ENCODE data around the gene PLCH2.

The PLCH2 gene

GRCh38 chr1:2517966-2518365, 41.9 kb downstream of the PLCH2 start:
- no peak for DNase-seq

GRCh38 chr1:2518528-2518927, 42.4 kb downstream of the PLCH2 start:
- no peak for DNase-seq

- DNase-seq, result no peak
Observed at GRCh38 chr1:2519029-2519685, 43.1 kb downstream of the PLCH2 start.

- DNase-seq, result no peak
Observed at GRCh38 chr1:2519729-2520128, 43.6 kb downstream of the PLCH2 start.

- DNase-seq, result no peak
Observed at GRCh38 chr1:2520206-2520605, 44.1 kb downstream of the PLCH2 start.

GRCh38 chr1:2520806-2521205, 44.7 kb downstream of the PLCH2 start:
- DNase-seq, result no peak

- no peak for DNase-seq
Observed at GRCh38 chr1:2522230-2522629, 46.1 kb downstream of the PLCH2 start.

- DNase-seq, result no peak
Observed at GRCh38 chr1:2523191-2523890, 47.3 kb downstream of the PLCH2 start.

- DNase-seq, result no peak
Observed at GRCh38 chr1:2523891-2524609, 48.0 kb downstream of the PLCH2 start.

- no peak for DNase-seq
Observed at GRCh38 chr1:2525572-2525919, 49.5 kb downstream of the PLCH2 start.

GRCh38 chr1:2525920-2526823, 50.1 kb downstream of the PLCH2 start, which contains the start of gene PANK4:
Gene PANK4 (minus strand): TSS chr1:2526596. CDS start chr1:2526587, 9 bp downstream.
- DNase-seq, result peak; percentile 89

GRCh38 chr1:2526824-2527555, 50.9 kb downstream of the PLCH2 start:
- DNase-seq, result peak; percentile 40

GRCh38 chr1:2527556-2527860, 51.4 kb downstream of the PLCH2 start:
- no peak for DNase-seq

- DNase-seq, result no peak
Observed at GRCh38 chr1:2528016-2528415, 51.9 kb downstream of the PLCH2 start.

GRCh38 chr1:2528611-2528965, 52.5 kb downstream of the PLCH2 start:
- DNase-seq, result no peak

- DNase-seq, result peak; percentile 35
Observed at GRCh38 chr1:2528966-2529783, 53.1 kb downstream of the PLCH2 start.

- peak; percentile 53 for DNase-seq
Observed at GRCh38 chr1:2529784-2530512, 53.9 kb downstream of the PLCH2 start, which contains the start of gene HES5. Gene HES5 (minus strand): TSS chr1:2530263. CDS start chr1:2530164, 99 bp downstream.

- DNase-seq, result no peak
Observed at GRCh38 chr1:2530513-2531361, 54.6 kb downstream of the PLCH2 start.

- no peak for DNase-seq
Observed at GRCh38 chr1:2532485-2533160, 56.5 kb downstream of the PLCH2 start.

Data from NCI-H146 (cell line).